HG03064 (cell line): ENCODE measurements around the gene PRIMA1.

Experiments
- ATAC-seq: cut with Tn5 transposase; IDR thresholded peaks from one replicate; pipeline ENCODE4 v1.9.1; 2021; ENCODE audit warnings: low read depth; ENCODE audit not compliant: unreplicated experiment

The PRIMA1 gene

DNA sequence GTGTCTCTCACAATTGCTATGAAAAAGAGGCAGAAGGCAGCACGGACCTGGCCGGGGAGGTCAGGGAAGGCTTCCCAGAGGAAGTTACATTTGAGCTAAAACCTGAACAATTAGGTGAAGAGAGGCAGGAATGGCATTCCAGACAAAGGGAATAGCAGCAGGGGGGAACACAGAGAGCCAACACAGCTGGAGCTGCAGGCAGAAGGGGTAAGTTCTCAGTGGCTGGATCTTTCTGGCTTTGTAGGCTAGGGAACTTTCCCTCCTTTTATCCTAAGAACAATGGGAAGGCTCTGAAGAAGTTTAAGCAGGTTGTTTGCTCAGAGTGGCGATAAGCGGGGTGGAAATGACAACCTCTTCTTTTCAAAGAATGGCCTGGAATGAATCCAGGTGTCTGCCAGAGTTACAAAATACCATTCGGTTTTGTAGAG is 100.0 kb downstream of the PRIMA1 start:
- no peak for ATAC-seq

GRCh38 chr14:93686268-93686667 is 102.0 kb downstream of the PRIMA1 start:
- no peak for ATAC-seq

- no peak for ATAC-seq
Measured at GRCh38 chr14:93685121-93685895, 103.0 kb downstream of the PRIMA1 start.

DNA sequence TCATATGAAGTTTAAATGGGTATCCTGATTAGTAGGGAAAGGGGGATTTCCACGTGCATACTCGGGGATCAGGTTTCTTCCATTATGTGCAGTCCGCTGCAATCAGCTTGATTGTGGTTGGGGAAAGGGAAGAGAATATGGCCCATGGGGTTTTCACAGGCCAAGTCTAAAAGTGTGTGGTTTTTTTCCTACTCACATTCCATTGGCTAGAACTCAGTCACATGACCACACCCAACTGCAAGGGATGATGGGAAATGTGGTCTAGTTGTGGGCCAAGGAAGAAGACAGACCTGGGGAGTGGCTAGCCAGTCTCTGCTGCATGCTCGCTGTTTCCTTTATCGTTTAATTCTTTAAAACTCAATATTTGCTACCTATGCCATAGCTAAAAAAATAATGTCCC is 105.1 kb downstream of the PRIMA1 start:
- ATAC-seq = no peak

- ATAC-seq = no peak
Measured at GRCh38 chr14:93682459-93682858, 105.8 kb downstream of the PRIMA1 start.

- no peak for ATAC-seq
Measured at GRCh38 chr14:93676416-93676958, 111.8 kb downstream of the PRIMA1 start.

DNA sequence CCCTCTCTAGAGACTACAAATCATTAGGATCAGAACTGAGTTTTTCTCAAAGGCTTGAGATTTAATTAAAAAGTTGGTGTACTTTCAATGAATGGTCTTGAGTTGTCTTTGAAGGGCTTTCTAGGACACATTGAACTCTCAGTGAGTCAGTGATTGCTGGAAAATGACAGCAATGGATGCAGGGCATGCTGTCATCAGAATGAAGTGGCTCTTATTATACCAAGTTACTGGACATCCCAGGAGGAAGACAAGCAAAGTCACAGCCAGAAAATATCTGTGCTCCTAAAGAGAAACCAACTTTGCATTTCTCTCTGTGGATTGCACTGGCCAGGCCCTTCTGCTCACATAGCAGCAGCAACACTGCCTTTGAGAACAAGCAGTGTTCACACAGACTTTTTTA is 112.6 kb downstream of the PRIMA1 start:
- ATAC-seq = no peak

GRCh38 chr14:93674343-93674742 is 113.9 kb downstream of the PRIMA1 start:
- no peak for ATAC-seq

DNA sequence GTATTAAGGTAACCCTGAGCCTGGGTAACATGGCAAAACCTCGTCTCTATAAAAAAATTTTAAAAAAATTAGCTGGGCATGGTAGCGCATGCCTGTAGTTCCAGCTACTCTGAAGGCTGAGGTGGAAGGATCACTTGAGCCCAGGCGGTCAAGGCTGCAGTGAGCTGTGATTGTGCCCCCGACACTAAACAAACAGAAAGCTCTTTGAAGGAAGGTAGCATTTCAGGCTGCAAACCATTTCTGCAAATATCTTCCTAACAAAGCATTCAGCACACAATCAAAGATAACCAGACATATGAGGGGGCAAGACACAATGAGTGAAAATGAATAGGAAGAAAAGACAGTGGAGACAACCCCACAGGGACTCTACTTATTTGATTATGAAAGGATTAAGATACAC is 118.7 kb downstream of the PRIMA1 start:
- ATAC-seq = no peak
